HG02610 (cell line): ENCODE measurements around the gene MCTP2.

ENCODE experiments used
- ATAC-seq: cut with Tn5 transposase; IDR thresholded peaks from one replicate; pipeline ENCODE4 v1.9.1; 2021; ENCODE audit warnings: mild to moderate bottlenecking, moderate library complexity; ENCODE audit not compliant: unreplicated experiment

Gene MCTP2

DNA sequence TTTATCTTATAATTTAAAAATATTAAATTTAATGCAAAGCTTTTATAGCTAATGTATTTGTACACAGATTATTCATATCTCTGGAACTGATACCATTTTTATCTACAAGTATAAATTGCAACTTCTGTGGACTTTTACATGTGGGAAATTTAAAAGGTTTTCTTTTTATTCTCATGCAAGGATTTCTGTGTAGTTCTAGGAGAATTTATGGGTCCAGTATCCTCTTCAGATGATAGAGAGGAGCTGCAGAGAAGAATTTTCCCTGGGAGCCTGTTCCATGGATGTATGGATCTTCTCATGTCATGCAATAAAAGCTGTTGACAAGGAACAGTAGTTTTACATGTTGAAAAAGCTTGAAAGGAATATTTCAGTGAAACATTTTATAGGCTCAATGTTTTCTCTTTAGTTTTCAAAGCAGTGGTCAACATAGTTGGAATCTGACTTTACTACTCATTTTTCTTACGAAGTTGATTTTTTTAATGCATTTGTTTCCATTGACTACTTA is 119.7 kb downstream of the MCTP2 start:
- ATAC-seq: no peak

DNA sequence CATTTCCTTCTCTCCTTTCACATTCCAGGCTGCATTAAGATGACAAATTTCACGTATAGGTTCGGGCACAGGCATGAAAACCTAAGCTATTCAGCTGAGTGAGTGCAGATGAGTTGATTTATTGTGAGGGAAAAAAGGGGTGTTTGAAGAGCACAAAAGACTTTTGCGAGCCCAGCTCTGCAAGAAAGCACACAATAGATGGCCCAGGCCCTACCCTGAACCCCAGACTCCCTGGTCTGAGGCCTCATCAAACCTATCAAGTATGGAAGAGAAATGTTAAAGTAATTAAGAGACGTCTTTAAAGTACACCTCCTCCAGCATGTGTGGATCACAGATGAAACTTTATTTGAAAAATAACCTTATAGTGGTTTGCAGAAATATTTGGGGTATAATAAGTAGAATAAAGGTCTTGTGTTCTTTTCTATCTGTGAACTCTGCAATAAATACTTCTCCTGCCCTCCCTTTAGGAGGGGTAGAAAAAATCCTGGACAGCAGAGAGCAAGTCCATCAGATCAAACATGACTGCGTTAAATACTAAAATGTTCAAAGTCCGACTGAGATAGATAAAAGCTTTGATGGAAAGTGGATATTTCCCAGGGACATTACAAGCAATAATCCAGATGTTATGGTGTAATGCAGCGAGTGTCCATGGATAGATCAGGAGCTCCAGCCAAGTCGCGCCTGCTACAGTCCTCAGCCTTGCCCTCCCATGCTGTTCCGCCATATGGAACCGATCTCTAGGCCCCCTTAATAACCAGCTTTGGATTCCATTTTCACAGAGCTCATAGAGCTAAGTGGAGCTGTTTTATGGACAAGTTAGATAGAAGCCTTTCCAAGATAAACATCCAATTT is 121.5 kb downstream of the MCTP2 start:
- no peak for ATAC-seq

- no peak for ATAC-seq
Measured at GRCh38 chr15:94353488-94353820, 122.1 kb downstream of the MCTP2 start.

GRCh38 chr15:94354655-94355054 is 123.3 kb downstream of the MCTP2 start:
- no peak for ATAC-seq

DNA sequence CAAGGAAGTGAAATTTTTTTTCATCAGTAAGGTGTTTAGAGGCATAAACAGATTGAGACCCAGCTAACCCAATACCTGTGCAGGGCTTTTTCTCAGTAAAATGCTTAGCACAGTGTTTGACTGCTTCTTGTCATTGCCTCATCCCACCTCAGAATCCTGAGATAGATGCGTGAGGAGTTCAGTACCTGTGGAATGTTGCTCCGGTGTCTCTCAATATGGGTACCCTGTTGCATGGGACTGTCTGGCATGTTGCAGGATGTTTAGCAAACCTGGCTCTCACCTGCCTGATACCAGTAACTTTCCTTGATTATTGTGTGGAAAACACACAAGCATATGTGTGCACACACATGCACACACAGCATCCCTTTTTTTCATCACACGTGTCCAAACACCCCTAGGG is 128.4 kb downstream of the MCTP2 start:
- no peak for ATAC-seq

GRCh38 chr15:94360251-94360685 is 128.9 kb downstream of the MCTP2 start:
- ATAC-seq: no peak

DNA sequence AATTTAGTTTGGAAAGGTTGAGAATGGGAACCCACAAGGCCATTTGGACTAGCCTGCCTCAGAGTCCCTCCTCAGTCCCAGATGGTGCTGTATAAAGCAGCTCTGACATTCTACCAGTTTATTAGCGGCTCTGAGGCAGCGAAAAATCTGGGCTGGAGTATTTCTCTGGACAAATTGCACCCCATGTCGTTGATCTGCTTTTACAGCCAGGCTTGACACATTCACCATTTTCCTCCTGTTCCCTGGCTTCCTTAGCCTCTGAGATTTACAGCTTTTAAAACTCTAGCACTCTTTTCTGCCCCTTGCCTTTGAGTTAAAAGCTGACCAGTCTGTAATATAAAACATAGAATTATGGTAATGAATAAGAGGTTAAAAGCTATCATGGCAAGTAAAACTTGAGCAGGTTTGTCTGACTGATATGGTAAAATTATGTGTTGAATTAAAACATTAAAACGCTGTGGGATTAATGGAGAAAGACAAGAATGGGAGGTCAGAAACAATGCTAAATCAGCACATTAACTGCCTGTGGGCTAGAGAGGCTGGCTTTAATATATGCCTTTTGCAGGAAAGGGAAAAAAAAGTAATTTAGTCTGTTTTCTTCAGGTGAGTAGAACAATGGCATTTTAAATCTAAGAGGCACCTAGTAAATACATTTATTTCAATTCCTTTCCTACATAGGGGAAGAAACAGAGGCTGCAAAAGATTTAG is 131.2 kb downstream of the MCTP2 start:
- no peak for ATAC-seq

DNA sequence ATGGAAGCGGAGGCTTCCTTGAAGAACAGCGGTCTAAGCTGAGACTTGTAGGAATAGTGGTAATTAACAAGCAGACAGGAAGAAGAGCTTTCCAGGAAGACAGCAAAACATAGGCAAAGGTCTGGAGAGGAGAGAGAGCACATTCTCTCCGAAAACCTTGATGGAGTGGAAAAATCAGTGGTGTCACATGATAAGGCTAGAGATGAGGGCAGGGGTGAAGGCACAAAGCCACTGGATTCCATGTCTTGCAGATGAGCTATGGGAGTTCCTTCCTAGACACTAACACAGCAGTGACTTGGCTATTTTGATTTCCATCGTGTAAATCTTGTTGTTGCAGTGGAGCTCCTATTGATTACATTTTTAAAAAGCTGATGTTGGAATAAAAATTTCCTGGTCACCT is 132.0 kb downstream of the MCTP2 start:
- no peak for ATAC-seq

DNA sequence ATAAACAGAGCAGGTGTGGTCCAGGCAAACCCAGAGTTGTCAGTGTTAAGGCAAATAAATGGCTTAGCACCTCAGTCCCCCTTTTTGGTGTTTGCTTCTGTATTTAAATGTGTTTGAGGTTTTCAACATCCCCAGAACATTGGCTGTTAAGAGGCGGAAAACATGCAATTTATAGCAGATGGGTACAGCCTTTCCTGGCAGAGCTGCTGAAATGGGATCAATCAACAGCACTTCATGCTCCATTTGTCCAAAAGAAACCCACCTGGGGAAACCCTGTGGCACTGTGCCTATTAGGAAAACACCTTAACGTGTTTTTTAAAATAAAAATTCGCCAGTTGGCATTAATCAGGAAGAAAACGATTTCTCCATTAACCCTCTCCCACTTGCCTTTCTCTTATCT is 135.4 kb downstream of the MCTP2 start:
- no peak for ATAC-seq

DNA sequence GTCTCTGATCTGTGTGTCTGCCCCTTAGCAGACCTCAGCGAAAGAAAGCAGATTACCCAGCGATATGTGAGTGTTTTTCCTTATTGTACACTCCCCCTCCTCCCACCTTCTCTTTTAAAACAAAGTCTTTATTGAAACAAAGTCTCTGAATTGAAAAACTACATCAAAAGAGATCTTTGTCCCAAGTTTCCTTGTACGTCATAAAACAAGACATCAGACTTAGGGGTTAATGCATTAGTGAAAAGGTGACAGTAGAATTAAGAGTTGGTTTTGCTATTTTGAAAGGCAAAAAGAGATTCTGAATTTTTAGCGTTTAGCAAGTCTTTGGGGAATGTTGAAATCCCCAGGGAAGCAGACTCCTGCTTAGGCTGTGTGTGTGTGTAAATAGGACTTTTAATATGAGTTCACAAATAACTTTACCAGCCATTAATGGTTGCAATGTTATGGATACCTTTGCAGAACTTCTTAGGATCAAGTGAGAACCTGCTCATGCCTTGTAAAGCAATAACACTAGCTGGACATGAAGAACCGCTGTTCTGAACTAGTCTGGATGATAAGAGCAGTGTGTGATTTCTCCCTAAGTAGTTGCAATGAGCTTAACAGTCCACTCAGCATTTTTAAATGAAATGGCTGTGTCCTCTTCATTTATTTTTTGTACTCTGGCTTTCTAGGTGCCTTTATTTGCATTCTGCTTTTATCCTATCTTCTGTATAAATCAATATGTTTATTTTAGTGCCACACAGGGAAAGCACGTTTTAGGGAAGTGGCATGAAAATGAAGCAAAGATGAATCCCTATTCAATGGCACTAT is 136.6 kb downstream of the MCTP2 start:
- no peak for ATAC-seq

DNA sequence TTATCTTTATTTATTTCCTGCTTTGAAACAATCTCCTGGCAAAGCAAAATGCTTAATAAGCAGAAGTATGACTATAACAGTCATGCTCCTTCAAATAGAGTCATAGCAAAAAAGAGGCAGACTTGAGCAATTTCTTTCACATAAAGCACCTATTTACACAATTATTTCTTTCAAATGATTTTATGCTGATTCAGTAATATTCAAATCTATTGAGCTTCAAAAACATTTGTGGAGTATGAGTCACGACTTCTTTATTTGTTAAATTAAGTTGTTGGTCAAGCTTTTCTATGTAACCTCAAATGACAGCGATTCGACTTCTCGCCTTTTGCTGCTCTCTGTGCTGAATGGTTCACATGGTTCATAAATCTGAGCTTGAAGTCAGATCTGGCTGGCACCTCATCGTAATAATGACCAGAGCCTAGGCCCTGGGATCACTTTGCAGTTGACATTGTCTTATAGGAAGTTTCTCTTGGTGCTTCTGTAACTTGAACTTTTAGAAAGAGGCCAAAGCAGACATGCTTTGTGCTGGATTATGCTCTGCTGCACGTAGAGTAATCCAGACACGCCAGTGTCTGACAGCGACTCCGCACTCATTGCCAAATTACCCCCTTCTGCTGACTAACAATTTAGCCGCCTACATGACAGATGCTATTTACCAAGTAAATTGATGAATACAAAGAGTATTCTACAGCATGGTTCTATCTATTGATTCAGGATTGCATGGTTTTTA is 139.0 kb downstream of the MCTP2 start:
- ATAC-seq: no peak

DNA sequence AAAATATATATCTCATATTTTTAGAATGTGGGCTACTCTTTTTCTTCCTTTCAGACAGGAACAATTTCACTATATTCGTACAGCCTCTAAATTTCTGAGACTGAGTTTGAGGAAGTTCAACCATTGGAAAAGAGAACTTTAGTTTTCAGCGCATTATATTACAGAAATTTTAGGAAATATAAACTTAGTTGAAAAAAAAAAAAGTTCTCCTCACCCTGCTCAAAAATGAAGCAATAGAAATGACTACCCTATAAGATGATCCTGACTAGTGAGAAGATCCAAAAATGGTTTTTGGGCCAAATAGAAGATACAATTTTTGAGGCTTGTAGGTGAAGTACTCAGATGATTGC is 139.6 kb downstream of the MCTP2 start:
- ATAC-seq: no peak

DNA sequence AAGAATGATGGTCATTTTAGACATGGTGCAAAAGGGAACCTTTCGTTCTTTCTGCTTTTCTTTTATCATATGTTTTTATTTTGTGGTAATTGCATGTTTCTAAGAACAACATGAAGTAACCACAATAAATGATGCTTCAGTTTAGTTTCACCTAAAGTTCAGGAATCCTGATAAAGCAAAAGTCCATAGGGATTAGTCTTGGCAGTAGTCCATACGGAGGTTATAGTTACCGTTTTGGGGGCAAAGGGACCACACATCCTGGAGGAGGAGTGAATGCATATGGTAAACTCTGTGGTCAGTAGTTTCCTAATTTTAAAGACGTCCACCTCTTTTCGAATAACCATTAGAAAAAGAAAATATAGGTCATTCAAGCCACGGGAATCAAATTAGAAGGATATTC is 141.5 kb downstream of the MCTP2 start:
- ATAC-seq: no peak

GRCh38 chr15:94375997-94376396 is 144.6 kb downstream of the MCTP2 start:
- no peak for ATAC-seq

- no peak for ATAC-seq
Measured at GRCh38 chr15:94379986-94380385, 148.6 kb downstream of the MCTP2 start.

DNA sequence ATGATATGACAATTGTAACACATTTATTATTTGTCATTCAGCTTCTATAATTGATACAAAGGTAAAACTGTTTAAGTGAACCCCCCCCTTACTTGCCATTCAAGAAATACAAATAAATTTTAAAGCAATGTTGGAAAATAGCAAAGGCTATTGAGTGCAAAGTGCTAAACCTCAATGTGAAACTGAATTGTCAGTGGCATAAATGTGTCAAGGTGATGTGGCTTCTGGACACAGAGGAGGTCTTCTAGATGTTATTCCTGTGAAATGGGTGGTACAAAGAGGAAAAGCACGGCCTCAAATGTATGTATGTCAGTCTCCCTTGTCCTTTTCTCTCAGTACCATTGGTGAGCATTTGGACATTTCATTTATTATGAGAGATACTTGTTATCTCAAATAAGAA is 149.4 kb downstream of the MCTP2 start:
- no peak for ATAC-seq

- ATAC-seq: no peak
Measured at GRCh38 chr15:94381384-94381783, 150.0 kb downstream of the MCTP2 start.

- no peak for ATAC-seq
Measured at GRCh38 chr15:94383041-94383440, 151.7 kb downstream of the MCTP2 start.

DNA sequence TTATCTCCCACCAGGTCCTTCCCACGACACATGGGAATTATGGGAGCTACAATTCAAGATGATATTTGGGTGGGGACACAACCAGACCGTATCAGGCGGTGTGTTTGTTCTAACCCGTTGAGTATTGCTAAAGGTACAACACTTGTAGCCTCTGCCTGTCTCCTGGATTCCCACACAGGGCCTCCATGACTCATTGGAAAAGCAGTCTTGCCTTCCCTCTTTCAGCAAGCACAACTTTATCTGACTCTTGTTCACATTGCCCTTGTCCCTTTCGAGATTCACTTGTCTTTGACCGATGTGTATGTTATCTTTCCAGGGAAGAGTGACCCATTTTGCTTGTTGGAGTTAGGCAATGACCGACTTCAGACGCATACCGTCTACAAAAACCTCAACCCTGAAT is 152.3 kb downstream of the MCTP2 start:
- no peak for ATAC-seq

- no peak for ATAC-seq
Measured at GRCh38 chr15:94385441-94385840, 154.1 kb downstream of the MCTP2 start.

DNA sequence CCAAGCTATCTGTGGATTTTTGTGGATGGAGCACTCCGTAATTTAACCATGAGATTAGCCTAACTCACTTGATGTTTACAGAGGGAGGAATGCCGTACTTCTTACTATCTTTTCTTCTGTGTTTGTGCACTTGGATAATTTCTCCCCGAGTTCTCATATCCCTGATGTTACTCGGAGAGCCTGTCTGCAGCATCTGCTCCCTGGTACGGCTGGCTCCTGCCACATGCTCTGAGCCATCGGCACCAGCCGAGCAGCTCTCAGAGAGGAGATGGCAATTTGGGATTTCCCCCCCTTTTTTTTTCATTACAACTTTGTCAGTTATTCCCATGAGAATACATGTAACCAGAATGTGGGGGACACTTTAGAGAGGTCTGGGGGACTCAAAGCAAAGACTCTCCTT is 155.0 kb downstream of the MCTP2 start:
- no peak for ATAC-seq
